Epithelial cell of proximal tubule (primary cell): Measurements from ENCODE around the gene SLC6A8. TPM values are rescaled to one million over a fixed set of nuclear protein-coding genes. Genes with fewer than 3 reads are reported as not detected.

Source experiments
- DNase-seq: peaks from one replicate; pipeline ENCODE4 v3.0.0-alpha.2; 2011; ENCODE audit warnings: low read depth
- H3K4me3 ChIP-seq: 2 replicates; pipeline ENCODE4 v1.5.1; 2011; ENCODE audit warnings: low read depth, mild to moderate bottlenecking, low read length
- CTCF ChIP-seq: conservative IDR thresholded peaks from 2 replicates; pipeline ENCODE4 v1.5.1; 2012; ENCODE audit warnings: low read depth, mild to moderate bottlenecking, low read length
- total RNA-seq: library from RNA; depleted of rRNA; stranded (reverse); fragments of >200 nt; gene quantifications from 2 replicates; pipeline ENCODE4 v1.2.3, GENCODE V29; 2015

The SLC6A8 gene
- total RNA-seq, 1 donor from 2014 or later, result 30.5 TPM

- TF ChIP-seq CTCF, result no peak
- H3K4me3 ChIP-seq, result no peak overlapping the region
- no peak for DNase-seq
Measured at GRCh38 chrX:153668423-153669173, 19.1 kb upstream of the SLC6A8 start.

- TF ChIP-seq CTCF, result peak; percentile 61
- H3K4me3 ChIP-seq, result no peak overlapping the region
- DNase-seq, result no peak
Measured at GRCh38 chrX:153669174-153669890, 18.4 kb upstream of the SLC6A8 start.

GRCh38 chrX:153669901-153670731 is 17.6 kb upstream of the SLC6A8 start:
- no peak for TF ChIP-seq CTCF
- H3K4me3 ChIP-seq, result no peak overlapping the region
- no peak for DNase-seq

GRCh38 chrX:153670748-153671588 is 16.8 kb upstream of the SLC6A8 start:
- no peak overlapping the region for H3K4me3 ChIP-seq
- DNase-seq, result no peak
- no peak for TF ChIP-seq CTCF

- no peak for TF ChIP-seq CTCF
- H3K4me3 ChIP-seq, result no peak overlapping the region
- DNase-seq, result no peak
Measured at GRCh38 chrX:153671589-153672530, 15.9 kb upstream of the SLC6A8 start.
